HuH-7.5 (cell line): ENCODE data around the gene EDN3.

Source experiments
- DNase-seq: peaks from one replicate; pipeline ENCODE4 v3.0.0; 2011; ENCODE audit warnings: low spot score

Gene EDN3

GRCh38 chr20:59364611-59365010 lies 64.2 kb downstream of the EDN3 start:
- DNase-seq, result no peak

GRCh38 chr20:59365611-59366285 lies 65.3 kb downstream of the EDN3 start:
- DNase-seq, result no peak

- no peak for DNase-seq
Observed at GRCh38 chr20:59371431-59371830, 71.0 kb downstream of the EDN3 start.

- no peak for DNase-seq
Observed at GRCh38 chr20:59374261-59374660, 73.8 kb downstream of the EDN3 start.

- no peak for DNase-seq
Observed at GRCh38 chr20:59375541-59375940, 75.1 kb downstream of the EDN3 start.
